ENCODE results near the gene PIWIL1.

Gene PIWIL1

DNA sequence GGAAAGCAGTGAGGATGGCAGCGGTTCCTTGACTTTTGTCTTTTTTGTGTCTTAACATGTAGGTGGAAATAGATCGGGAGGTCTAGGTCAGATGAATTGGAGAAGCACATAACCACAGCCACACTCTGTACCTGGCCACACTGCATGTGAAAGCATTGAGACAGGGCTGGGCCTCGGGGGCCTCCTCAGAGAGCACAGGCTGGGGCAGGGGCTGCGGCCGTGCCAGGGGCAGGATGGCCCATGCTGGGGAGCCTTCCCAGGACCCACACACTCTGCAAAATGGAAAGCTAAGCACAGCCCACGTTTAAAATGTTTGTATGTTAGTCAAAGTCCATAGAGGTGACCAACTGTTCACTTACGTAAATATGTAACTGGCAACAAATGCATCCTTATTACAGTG is 76.7 kb downstream of the PIWIL1 start:
- in situ Hi-C loops (cut with MboI; ENCODE audit: low pct_unique_long_range_greater_than_20kb, low sequenced_read_pairs, unreplicated experiment) = no loop called here
- no peak for DNase-seq (ENCODE audit: low spot score)
- TF ChIP-seq, protein P1, sequence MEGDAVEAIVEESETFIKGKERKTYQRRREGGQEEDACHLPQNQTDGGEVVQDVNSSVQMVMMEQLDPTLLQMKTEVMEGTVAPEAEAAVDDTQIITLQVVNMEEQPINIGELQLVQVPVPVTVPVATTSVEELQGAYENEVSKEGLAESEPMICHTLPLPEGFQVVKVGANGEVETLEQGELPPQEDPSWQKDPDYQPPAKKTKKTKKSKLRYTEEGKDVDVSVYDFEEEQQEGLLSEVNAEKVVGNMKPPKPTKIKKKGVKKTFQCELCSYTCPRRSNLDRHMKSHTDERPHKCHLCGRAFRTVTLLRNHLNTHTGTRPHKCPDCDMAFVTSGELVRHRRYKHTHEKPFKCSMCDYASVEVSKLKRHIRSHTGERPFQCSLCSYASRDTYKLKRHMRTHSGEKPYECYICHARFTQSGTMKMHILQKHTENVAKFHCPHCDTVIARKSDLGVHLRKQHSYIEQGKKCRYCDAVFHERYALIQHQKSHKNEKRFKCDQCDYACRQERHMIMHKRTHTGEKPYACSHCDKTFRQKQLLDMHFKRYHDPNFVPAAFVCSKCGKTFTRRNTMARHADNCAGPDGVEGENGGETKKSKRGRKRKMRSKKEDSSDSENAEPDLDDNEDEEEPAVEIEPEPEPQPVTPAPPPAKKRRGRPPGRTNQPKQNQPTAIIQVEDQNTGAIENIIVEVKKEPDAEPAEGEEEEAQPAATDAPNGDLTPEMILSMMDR (IDR thresholded peaks at IDR 0.05; ENCODE audit: extremely low read depth, insufficient read depth, missing control alignments) = no peak

DNA sequence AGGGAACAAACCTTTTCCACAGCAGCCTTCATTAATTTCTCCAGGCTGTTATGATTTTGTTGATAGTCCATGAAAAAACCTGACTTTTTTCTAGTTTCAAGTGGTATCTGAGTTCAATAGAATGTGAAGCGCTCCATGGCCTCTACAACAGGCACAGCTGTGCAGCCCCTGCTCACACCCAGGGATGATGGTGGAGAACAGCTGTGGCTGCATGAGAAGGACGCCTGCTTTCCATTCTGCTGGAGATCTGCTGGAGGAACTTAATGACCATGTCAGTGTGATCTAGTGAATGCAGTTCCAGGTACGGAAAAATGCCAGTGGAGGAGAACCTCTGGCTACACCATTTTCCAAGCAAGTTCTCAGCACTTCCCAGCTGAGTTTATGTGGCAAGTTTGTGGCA is 80.6 kb downstream of the PIWIL1 start:
- DNase-seq (ENCODE audit: low spot score) = no peak
- TF ChIP-seq, protein P1 (IDR thresholded peaks at IDR 0.05; ENCODE audit: extremely low read depth, insufficient read depth, missing control alignments) = no peak
- in situ Hi-C loops (cut with MboI; ENCODE audit: low pct_unique_long_range_greater_than_20kb, low sequenced_read_pairs, unreplicated experiment) = no loop called here

DNA sequence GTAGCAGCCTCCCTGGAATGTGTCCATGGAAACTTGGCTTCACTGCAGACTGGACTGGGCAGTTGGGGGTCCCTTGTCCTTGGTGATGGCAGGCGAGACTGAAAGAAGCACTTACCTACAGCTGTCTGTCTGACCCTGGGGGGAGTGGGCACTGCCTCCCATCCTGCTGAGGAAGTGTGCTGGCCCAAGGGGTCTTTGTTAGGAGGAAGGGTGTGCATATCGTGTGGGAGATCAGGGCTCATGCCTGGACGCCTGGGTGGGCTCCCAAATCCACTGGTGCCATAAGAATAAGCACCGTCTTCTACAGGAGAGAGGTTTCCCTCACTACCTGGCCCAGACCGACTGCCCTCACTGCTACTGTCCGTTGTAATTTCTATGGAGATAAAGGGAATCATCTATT is 81.4 kb downstream of the PIWIL1 start:
- in situ Hi-C loops (cut with MboI; ENCODE audit: low pct_unique_long_range_greater_than_20kb, low sequenced_read_pairs, unreplicated experiment) = no loop called here
- TF ChIP-seq, protein P1 (IDR thresholded peaks at IDR 0.05; ENCODE audit: extremely low read depth, insufficient read depth, missing control alignments) = no peak
- no peak for DNase-seq (ENCODE audit: low spot score)

DNA sequence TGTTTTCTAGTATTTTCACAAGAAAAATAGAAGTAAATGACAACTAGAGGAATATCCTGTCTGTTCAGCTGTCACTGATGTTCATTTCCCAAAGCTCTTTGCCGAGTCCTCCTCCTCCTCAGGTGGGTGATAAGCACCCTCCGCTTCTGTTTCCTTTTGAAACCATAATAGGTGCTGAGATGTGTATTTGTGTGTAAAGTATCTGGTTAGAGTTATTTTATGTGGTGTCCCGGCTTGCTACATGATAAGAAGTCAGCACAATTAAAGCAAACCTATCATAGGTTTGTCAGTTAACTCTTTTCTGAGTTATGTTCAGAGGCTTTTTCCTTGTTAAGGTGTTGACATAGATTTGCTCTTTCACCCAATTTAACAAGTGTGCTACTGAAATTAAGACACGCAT is 82.4 kb downstream of the PIWIL1 start:
- in situ Hi-C loops (cut with MboI; ENCODE audit: low pct_unique_long_range_greater_than_20kb, low sequenced_read_pairs, unreplicated experiment) = no loop called here
- TF ChIP-seq, protein P1 (IDR thresholded peaks at IDR 0.05; ENCODE audit: extremely low read depth, insufficient read depth, missing control alignments) = no peak
- no peak for DNase-seq (ENCODE audit: low spot score)

DNA sequence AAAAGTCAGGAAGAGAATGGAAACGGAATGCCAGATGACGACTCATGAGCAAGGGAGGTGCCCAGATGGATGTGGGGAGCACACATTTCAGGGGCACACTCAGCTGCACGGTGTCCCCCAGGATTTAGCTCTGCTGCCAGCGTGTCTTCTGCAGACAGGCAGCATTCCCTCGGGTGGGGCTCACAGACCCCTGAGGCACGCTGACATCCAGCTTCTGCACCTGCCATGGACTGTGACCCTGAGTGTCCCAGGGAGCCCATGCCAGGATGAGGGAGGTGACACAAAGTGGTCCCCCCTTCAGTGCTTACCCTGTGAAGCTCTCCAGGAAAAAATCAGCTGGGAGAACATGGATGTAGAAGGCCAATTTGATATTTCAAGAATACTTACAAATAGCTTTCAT is 84.2 kb downstream of the PIWIL1 start:
- DNase-seq (ENCODE audit: low spot score) = no peak
- in situ Hi-C loops (cut with MboI; ENCODE audit: low pct_unique_long_range_greater_than_20kb, low sequenced_read_pairs, unreplicated experiment) = no loop called here
- TF ChIP-seq, protein P1 (IDR thresholded peaks at IDR 0.05; ENCODE audit: extremely low read depth, insufficient read depth, missing control alignments) = no peak

Measured in GM13977 (cell line).